GM21367 (cell line): ENCODE results near the gene UBA3.

Experiments used
- ATAC-seq: cut with Tn5 transposase; IDR thresholded peaks from one replicate; pipeline ENCODE4 v1.9.1; 2021; ENCODE audit not compliant: unreplicated experiment

Gene UBA3

DNA sequence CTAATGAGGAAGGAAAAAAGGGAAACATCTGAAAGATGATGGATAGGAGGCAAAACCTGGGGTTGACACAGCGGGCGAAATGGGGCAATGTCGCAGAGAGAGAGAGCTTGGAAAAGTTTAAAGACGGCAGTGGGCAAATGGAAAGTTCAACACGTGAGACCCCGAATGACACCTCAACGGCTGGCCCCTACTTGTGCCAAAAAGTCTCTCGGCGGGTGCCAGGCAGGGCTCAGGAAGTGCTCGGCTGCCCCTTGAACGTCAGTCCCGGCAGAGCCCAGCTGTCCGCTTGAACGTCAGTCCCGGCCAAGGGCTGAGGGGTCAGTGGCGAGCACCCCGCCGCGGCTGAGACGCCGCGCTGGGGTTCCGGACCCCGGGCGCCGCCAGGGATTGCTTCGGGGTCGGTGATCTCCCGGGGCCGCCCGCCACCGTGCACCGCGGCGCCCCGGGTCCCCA is 67.3 kb downstream of the UBA3 start:
- ATAC-seq: peak; percentile 38

DNA sequence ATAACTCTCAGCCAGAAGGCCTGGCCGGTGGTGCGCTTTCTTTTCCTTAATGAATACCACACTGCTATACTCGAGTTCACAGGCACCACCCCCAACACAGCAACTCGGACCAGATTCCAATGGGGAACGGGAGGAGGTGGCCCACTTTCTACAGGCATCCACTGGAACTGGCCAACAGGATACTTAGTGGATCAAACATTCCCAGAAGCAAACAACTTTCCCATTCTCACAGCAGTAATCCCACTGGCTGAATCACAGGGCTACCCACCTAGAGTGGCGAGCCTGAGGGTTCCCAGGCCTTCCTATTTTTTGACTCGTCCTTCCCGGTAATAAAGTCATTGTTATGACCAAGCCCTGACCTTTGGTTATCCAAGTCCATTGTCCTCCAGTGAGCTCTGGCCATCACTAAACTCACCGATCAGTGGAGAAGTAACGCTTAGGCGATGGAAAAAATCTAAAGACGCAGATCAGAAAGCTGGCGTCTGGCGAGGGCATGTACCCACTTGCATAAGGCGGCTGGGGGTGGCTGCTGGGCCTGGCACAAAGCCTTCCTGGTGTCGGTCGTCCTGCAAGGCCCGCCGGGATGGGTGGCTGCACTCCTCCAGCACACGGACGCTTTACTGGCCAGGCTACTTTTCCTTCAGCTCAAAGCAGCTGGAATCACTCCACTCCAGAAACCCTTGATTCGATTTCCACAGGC is 67.9 kb downstream of the UBA3 start:
- no peak for ATAC-seq

DNA sequence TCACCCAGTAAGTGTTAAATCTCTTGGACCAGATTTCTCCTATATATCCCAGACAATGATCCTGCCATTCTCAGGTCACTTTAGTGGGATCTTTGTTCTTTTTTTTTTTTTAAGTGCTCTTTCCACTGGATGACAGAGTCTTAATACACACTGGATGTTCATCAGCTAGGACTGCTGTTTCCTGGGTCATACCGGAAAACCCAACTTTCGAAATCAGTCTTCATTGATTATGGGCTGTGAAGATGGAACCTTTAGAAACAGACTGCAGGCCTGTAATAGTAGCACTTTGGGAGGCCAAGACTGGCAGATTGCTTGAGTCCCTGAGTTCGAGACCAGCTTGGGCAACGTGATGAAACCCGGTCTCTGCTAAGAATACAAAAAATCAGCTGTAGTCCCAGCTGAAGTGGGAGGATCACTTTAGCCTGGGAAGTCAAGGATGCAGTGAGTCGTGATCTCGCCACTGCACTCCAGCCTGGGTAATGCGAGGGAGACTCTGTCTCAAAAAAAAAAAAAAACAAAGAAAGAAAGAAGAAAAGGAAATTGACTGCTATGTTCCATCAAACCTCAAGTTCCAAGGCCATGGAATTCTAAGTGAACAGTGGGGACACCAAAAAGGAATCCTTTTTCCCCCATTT is 69.0 kb downstream of the UBA3 start:
- no peak for ATAC-seq

DNA sequence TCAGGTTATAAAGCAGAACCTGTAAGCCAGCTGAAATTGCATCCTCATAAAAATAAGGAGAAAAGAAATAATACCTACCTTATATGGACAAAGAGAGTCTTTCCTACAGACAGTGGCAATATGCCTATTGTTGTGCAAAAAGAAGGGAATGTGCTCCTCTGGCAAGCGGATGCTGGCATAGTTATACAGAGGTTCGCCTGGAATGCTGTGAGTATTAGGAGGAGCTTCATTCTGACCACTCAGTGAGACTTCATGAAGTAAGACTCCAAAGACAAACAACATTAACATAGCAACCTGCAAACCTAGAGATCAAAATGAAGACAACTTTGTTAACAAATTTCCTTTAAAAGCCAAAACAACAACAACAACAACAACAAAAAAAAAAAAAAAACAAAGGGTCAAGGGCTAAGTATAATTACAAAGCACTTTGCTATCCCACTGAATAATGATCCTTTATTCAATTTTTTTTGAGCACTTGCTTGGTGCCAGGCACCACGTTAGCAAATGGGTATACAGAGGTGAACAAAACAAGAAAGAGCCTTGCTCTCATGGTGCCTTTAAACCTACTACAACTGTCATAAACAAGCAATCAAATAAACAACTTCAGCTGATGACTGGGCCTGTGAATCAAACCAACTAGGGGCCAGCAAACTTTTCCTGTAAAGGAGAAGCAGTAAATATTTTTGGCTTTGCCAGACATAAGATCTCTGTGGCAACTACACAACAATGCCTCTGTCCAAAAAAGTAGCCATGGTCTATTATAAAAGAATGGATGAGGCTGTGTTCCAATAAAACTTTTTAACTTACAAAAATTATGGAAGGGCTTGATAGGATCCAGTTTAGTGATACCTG is 70.4 kb downstream of the UBA3 start:
- ATAC-seq: no peak

DNA sequence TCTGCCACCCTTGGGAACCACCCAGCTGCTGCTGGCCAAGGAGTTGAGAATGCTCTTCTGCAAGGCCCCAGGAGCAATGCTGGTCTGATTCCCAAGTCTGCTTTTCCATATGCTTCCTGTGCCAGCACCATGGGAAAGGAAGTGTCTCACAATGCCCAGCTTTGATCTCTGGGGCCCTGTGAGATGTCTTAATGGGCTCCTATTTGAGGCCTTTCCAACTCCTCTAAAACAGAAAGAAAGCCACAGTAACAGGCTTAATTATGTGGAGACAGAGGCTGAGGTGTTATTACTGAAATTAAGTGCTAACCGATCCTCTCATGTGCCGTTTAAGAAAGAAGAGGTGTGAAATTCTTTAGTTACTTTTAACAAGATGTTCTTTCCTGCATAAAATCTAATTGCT is 71.2 kb downstream of the UBA3 start:
- ATAC-seq: no peak

DNA sequence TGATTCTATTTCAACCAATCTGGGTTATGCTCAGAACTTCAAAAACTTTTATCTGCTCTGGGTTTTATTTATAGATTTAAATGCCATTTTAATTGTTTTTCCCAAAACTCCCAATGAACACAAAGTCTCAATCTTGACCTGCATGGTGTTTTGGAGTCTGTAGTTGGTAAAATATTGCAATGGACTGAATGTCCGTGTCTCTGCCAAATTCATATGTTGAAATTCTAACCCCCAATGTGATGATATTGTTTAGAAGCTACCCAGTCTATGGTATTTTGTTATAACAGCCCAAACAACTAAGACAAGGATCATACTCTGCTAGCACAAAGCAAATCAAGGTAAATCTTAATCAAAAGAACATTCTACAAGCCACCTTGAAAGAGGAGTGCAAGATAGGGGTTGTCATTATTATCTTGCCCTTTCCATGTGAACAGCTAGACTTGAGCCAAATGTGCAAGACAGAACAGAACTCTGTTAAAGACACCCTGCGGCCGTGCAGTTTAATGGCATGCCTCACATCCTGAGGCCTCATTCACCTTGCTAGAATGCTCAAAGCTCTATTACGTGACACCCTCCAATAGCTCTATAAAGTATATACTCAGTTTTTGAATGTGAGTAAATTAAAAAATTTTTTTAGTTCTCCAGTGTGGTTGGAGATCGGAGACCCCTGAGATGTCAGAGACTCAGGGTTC is 74.2 kb downstream of the UBA3 start:
- no peak for ATAC-seq

DNA sequence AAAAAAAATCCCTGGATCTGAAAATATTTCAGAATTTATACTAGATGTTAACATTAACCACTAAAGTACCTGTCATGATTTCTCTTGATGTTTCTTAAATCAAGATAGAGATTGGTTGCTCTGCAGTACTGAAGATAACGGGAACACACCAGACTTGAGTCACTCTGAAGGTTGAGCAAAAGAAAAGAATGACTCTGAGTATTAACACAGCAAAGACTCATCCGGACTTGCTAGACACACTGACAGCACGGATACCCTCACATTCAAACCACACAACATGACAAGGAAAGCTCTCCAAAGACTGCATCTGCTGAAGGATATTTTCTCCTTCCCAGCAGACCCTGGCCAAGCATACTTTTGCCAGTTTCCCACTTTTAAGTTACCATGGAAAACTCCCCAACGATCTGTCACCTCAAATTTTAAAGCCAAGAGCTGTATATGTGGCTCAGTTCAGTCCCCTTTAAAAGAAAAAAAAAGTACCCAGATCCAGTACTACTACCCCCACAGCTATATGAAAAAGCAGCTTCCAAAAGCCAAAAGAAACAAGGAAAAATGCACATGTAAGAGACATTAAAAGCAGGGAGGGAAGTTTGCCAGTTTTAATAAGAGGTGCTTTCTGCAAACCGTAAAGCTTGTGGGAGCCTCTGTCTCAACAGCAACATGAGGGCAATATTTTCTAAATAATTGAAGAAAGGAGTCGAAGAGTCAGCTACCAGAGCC is 74.9 kb downstream of the UBA3 start:
- no peak for ATAC-seq
